ENCODE measurements around the gene ARSI. TPM values are rescaled to one million over a fixed set of nuclear protein-coding genes. Genes with fewer than 3 reads are reported as not detected.

ARSI gene
- total and polyA plus RNA-seq, 4 donors = 0.23 to 0.51 (median 0.33) TPM; not detected in 1

DNA sequence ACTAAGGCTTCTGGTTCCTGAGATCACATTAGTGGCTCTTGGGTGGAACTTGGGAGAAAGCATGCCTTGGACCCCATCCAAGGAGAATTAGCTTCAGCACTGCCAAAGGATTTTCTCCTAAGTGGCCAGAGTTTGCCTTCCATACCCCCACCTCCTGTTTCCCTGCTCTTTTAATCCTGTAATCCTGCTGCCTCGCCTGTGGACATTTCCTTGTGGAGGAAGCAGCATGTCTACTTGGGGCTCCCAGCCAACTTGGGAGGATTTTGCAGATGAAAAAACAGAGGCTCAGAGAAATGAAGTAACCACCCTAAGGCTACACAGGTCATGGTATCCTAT lies 1.6 kb downstream of the ARSI start:
- Histone ChIP-seq H3K9ac (ENCODE audit: low read depth in 1 of 2, low read length in 2 of 2) (no peak overlapping the region), H3K27me3 (ENCODE audit: control insufficient read depth in 4 of 4, insufficient read depth in 4 of 4, low read length in 3 of 4) (peaks cover 0 to 5% (median under 1%) of the 10 kb centered on the region in 4 donors), H3K36me3 (ENCODE audit: control insufficient read depth in 4 of 4, insufficient read depth in 3 of 4, low read depth in 1 of 4, low read length in 3 of 4) (peaks cover 0 to 1% (median 0%) of the 10 kb centered on the region in 4 donors), H3K4me1 (ENCODE audit: control insufficient read depth in 4 of 4, insufficient read depth in 4 of 4, low read length in 3 of 4) (peaks cover 6 to 10% (median 8%) of the 10 kb centered on the region in 4 donors), H3K9me3 (ENCODE audit: control insufficient read depth in 4 of 4, low read length in 3 of 4) (no peaks in the 10 kb centered on the region), H3K4me3 (ENCODE audit: low read depth in 1 of 3, low read length in 3 of 3) (no peak overlapping the region), H3K27ac (ENCODE audit: low read depth in 1 of 2, low read length in 2 of 2) (no peak overlapping the region)
- TF ChIP-seq FOXA1 (IDR thresholded peaks at IDR 0.05) (no peak), RAD21 (IDR thresholded peaks at IDR 0.05) (no peak), NR2F2 (IDR thresholded peaks at IDR 0.05) (no peak), FOXA2 (IDR thresholded peaks at IDR 0.05) (no peak), SP1 (IDR thresholded peaks at IDR 0.05) (no peak), HNF4A (conservative IDR thresholded peaks at IDR 0.05) (no peak), RXRA (IDR thresholded peaks at IDR 0.05) (no peak), MAX (IDR thresholded peaks at IDR 0.05) (no peak), EGR1 (IDR thresholded peaks at IDR 0.05; ENCODE audit: low read depth in 2 of 2) (no peak), JUND (IDR thresholded peaks at IDR 0.05) (no peak), TAF1 (conservative IDR thresholded peaks at IDR 0.05) (no peak), GABPA (IDR thresholded peaks at IDR 0.05 in 1 of 2, conservative IDR thresholded peaks at IDR 0.05 in 1 of 2) (no peak), REST (IDR thresholded peaks at IDR 0.05) (no peak), HNF4G (IDR thresholded peaks at IDR 0.05) (no peak), YY1 (IDR thresholded peaks at IDR 0.05) (no peak)
- TF ChIP-seq, protein P1, sequence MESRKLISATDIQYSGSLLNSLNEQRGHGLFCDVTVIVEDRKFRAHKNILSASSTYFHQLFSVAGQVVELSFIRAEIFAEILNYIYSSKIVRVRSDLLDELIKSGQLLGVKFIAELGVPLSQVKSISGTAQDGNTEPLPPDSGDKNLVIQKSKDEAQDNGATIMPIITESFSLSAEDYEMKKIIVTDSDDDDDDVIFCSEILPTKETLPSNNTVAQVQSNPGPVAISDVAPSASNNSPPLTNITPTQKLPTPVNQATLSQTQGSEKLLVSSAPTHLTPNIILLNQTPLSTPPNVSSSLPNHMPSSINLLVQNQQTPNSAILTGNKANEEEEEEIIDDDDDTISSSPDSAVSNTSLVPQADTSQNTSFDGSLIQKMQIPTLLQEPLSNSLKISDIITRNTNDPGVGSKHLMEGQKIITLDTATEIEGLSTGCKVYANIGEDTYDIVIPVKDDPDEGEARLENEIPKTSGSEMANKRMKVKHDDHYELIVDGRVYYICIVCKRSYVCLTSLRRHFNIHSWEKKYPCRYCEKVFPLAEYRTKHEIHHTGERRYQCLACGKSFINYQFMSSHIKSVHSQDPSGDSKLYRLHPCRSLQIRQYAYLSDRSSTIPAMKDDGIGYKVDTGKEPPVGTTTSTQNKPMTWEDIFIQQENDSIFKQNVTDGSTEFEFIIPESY (IDR thresholded peaks at IDR 0.05) = no peak
- TF ChIP-seq, protein P2, sequence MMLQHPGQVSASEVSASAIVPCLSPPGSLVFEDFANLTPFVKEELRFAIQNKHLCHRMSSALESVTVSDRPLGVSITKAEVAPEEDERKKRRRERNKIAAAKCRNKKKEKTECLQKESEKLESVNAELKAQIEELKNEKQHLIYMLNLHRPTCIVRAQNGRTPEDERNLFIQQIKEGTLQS (IDR thresholded peaks at IDR 0.05) = no peak
- TF ChIP-seq, protein P3, sequence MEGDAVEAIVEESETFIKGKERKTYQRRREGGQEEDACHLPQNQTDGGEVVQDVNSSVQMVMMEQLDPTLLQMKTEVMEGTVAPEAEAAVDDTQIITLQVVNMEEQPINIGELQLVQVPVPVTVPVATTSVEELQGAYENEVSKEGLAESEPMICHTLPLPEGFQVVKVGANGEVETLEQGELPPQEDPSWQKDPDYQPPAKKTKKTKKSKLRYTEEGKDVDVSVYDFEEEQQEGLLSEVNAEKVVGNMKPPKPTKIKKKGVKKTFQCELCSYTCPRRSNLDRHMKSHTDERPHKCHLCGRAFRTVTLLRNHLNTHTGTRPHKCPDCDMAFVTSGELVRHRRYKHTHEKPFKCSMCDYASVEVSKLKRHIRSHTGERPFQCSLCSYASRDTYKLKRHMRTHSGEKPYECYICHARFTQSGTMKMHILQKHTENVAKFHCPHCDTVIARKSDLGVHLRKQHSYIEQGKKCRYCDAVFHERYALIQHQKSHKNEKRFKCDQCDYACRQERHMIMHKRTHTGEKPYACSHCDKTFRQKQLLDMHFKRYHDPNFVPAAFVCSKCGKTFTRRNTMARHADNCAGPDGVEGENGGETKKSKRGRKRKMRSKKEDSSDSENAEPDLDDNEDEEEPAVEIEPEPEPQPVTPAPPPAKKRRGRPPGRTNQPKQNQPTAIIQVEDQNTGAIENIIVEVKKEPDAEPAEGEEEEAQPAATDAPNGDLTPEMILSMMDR (IDR thresholded peaks at IDR 0.05; ENCODE audit: low read depth, low read length, missing input control) = no peak
- no peak for DNase-seq (ENCODE audit: low spot score)
- WGBS = 72% methylated on average over 1 of the region's 1 CpG

All from liver (tissue), 9 donors.